Esophagus (tissue), 2 donors: ENCODE measurements around the gene TYSND1. TPM values are rescaled to one million over a fixed set of nuclear protein-coding genes. Genes with fewer than 3 reads are reported as not detected.

ENCODE experiments used
- H3K27ac ChIP-seq, 2 donors: one replicate each; pipeline ENCODE4 v1.5.1; 2013; ENCODE audit warnings: low read depth in 2 of 2, mild to moderate bottlenecking in 2 of 2, inconsistent platforms in 1 of 2, low read length in 1 of 2, moderate library complexity in 1 of 2
- H3K27me3 ChIP-seq, 2 donors: one replicate each; pipeline ENCODE4 v1.6.1; 2013; ENCODE audit warnings: low read length in 2 of 2, control low read depth in 1 of 2, mild to moderate bottlenecking in 1 of 2; ENCODE audit not compliant: insufficient read depth in 2 of 2, control insufficient read depth in 1 of 2
- H3K36me3 ChIP-seq, 2 donors: one replicate each; pipeline ENCODE4 v1.6.1; 2013; ENCODE audit warnings: low read length in 1 of 2; ENCODE audit not compliant: control insufficient read depth in 2 of 2, insufficient read depth in 2 of 2
- H3K4me1 ChIP-seq, 2 donors: one replicate each; pipeline ENCODE4 v1.6.1; 2013; ENCODE audit warnings: low read length in 1 of 2; ENCODE audit not compliant: control insufficient read depth in 2 of 2, insufficient read depth in 2 of 2
- H3K4me3 ChIP-seq, 2 donors: one replicate each; pipeline ENCODE4 v1.5.1; 2013; ENCODE audit warnings: low read length in 2 of 2, mild to moderate bottlenecking in 2 of 2, low read depth in 1 of 2, moderate library complexity in 1 of 2
- H3K9me3 ChIP-seq, 2 donors: one replicate each; pipeline ENCODE4 v1.6.1; 2013; ENCODE audit warnings: mild to moderate bottlenecking in 2 of 2, low read depth in 1 of 2, low read length in 1 of 2, moderate library complexity in 1 of 2; ENCODE audit not compliant: control insufficient read depth in 2 of 2, insufficient read depth in 1 of 2
- WGBS, 2 donors: extraction: QIAGEN DNeasy Blood & Tissue Kit; methylation state at CpG; one replicate each; pipeline ENCODE4 v1.1.7; 2013; 5-methylcytosine and 5-hydroxymethylcytosine counted together
- polyA plus RNA-seq, 2 donors: library from polyadenylated mRNA; stranded (reverse); fragments of 200-250 nt; gene quantifications; one replicate each; pipeline ENCODE4 v1.2.3, GENCODE V29; 2013
- donor health status: healthy with polysubstance abuse.
- donor health status: Bipolar disorder and iron deficiency.

TYSND1 gene
- polyA plus RNA-seq, 2 donors: 13.6 to 17.5 TPM

DNA sequence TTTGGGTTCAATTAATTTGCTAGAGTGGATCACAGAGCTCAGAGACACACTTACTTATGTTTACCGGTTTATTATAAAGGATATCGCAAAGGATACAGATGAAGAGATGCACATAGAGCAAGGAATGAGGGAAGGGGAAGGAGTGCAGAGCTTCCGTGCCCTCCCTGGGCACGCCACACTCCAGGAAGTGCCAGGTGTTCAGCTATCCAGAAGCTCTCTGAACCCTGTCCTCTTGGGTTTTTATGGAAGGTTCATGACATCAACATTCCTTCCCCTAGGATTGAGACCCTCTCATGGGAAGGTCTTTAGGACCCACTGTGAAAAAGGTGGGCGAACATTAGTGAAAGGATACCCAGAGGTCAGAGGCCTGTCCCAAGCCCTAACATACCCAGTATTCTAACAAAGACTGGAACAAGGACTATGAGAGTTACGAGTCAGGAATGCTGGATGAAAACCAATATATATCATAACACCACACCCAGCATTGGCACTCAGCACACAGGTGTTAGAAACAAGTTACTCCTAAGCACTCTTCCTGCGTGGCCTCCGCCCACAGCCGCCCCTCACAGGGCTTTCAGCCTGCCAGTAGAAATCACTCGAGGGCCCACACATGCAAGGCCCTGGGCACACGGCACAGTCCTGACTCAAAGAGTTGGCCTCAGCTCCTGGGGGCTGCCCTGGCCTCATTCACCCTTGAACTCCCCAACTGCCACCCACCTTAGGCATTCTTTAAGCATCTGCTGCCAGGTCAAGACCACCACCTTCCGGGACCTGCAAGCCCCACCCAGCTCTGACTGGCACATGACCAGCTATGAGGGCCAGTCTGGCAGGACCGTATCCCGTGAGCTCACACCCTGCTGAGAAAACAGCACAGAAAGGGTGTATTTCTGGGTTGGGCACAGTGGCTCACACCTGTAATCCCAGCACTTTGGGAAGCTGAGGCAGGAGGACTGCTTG is 8.3 kb downstream of the TYSND1 start:
- H3K9me3 ChIP-seq: no peaks in the 10 kb centered on the region
- peaks cover 3 to 5% of the 10 kb centered on the region in 2 donors for H3K4me1 ChIP-seq
- H3K36me3 ChIP-seq: peaks cover 5 to 6% of the 10 kb centered on the region in 2 donors
- no peak overlapping the region for H3K4me3 ChIP-seq
- WGBS, 2 donors: 62 to 63% methylated on average over 14 of the region's 14 CpGs
- H3K27ac ChIP-seq: peak overlapping the region; percentile 88 to 93
- no peaks in the 10 kb centered on the region for H3K27me3 ChIP-seq

GRCh38 chr10:70137135-70137534 is 9.4 kb downstream of the TYSND1 start:
- Histone ChIP-seq H3K36me3 (peaks cover 3 to 6% of the 10 kb centered on the region in 2 donors), H3K9me3 (no peaks in the 10 kb centered on the region), H3K4me1 (peaks cover 3 to 5% of the 10 kb centered on the region in 2 donors), H3K4me3 (no peak overlapping the region), H3K27ac (no peak overlapping the region), H3K27me3 (no peaks in the 10 kb centered on the region)
- WGBS, 2 donors: 85% methylated on average over 9 of the region's 9 CpGs

- Histone ChIP-seq H3K9me3 (no peaks in the 10 kb centered on the region), H3K36me3 (peaks cover 3 to 6% of the 10 kb centered on the region in 2 donors), H3K4me1 (peaks cover 8 to 11% of the 10 kb centered on the region in 2 donors), H3K27me3 (no peaks in the 10 kb centered on the region), H3K27ac (no peak overlapping the region), H3K4me3 (no peak overlapping the region)
- WGBS, 2 donors: 81 to 84% methylated on average over 7 of the region's 7 CpGs
Observed at GRCh38 chr10:70135684-70136083, 10.8 kb downstream of the TYSND1 start.

DNA sequence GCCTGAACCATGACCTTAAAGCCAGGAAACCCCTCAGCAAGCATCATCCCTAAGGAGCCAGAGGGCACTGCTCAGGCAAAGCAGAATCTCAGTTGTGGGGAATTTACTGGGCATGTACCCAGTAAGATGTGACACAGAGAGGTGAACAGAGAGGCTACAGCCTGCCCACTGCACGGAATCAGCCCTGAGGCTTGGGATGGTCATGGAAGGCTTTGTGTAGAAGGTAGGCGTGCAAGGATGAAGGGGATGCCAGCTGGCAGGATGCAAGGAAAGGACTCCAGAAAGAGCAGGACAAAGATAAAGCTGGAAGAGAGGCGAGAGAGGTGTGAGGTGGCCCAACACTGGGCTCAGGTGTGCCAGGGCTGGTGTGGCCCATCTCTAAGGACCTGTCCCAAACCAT is 11.5 kb downstream of the TYSND1 start:
- H3K27ac ChIP-seq: no peak overlapping the region
- WGBS, 2 donors: 60 to 68% methylated on average over 3 of the region's 3 CpGs

GRCh38 chr10:70132098-70133029 is 14.1 kb downstream of the TYSND1 start, which contains the start of gene AIFM2:
TSS of gene AIFM2 (minus strand) at chr10:70132825. CDS start at chr10:70124084, 8,741 bp downstream.
- Histone ChIP-seq H3K27me3 (no peaks in the 10 kb centered on the region), H3K36me3 (no peaks in the 10 kb centered on the region), H3K27ac (peak within 1 kb of the TSS; percentile 31 to 79), H3K4me1 (peaks cover 6% of the 10 kb centered on the region in 2 donors), H3K4me3 (peak within 1 kb of the TSS; percentile 53 to 72), H3K9me3 (no peaks in the 10 kb centered on the region)
- 4 to 6% methylated on average over 68 to 80 of the region's 80 CpGs for WGBS, 2 donors

More for the DNA sequence above, 11.5 kb downstream of the TYSND1 start:
- no peak overlapping the region for H3K4me3 ChIP-seq
- peaks cover 8 to 11% of the 10 kb centered on the region in 2 donors for H3K4me1 ChIP-seq
- peaks cover 3 to 6% of the 10 kb centered on the region in 2 donors for H3K36me3 ChIP-seq
- H3K9me3 ChIP-seq: no peaks in the 10 kb centered on the region
- H3K27me3 ChIP-seq: no peaks in the 10 kb centered on the region

DNA sequence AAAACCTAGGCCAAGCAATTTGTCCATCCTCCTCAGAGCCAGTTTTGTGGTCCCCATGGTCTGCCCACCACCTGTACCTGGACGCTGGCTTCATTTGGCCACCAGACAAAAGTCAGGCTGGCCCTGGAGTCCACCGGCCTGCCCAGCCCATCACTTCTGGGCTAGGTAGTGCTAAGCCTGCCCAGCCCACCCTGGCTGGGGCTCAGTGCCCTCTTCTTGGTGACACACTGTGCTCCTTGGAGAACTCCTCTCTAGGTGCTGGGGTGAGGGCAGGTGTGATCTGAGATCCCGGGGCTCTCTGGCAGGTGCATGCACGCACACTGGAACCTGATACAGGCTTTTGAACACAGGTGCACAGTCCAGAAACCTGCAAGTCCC is 15.0 kb downstream of the TYSND1 start:
- H3K9me3 ChIP-seq: no peaks in the 10 kb centered on the region
- peak overlapping the region; percentile 23 to 79 for H3K27ac ChIP-seq
- no peaks in the 10 kb centered on the region for H3K27me3 ChIP-seq
- H3K4me1 ChIP-seq: peaks cover 6% of the 10 kb centered on the region in 2 donors
- H3K36me3 ChIP-seq: no peaks in the 10 kb centered on the region
- 74 to 84% methylated on average over 4 of the region's 4 CpGs for WGBS, 2 donors
- H3K4me3 ChIP-seq: peak overlapping the region; percentile 19 to 72

DNA sequence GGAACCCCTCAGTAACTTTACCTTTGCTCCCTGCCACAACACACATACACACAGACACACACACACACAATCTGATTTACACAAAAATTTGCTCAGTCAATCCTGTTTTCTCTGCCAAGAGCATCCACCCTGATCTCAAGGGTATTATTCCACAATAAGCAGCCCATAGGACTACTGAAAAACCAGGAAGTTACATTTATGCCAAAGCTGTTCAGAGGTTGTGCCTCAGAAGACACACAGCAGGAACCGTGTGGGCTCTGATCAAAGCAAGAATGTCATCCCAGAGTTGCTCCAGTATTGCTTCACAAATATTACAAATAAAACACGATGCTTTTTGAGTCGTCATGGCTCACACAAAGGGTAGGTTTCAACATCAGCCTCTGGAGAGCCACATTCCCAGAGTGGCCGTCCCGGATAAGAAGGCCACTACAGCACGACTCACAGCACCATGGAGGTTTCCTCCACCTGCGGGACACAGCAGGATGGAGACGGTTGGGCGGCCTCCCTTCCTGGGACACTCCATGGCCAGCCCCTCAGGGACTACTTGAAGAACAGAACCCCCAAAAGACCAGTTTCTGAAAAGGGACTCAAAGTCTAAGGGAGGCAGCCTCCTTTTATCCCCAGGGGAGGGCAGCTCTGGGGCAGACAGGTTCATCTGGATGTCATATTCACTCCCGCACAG is 15.5 kb downstream of the TYSND1 start:
- Histone ChIP-seq H3K36me3 (no peaks in the 10 kb centered on the region), H3K27me3 (no peaks in the 10 kb centered on the region), H3K9me3 (no peaks in the 10 kb centered on the region), H3K27ac (peak overlapping the region; percentile 23 to 79), H3K4me1 (peaks cover 6% of the 10 kb centered on the region in 2 donors), H3K4me3 (peak overlapping the region; percentile 19 to 72)
- WGBS, 2 donors: 67 to 73% methylated on average over 10 of the region's 10 CpGs

- Histone ChIP-seq H3K9me3 (no peaks in the 10 kb centered on the region), H3K27ac (no peak overlapping the region), H3K4me3 (no peak overlapping the region), H3K4me1 (peaks cover 10 to 11% of the 10 kb centered on the region in 2 donors), H3K36me3 (peaks cover 0 to 3% of the 10 kb centered on the region in 2 donors), H3K27me3 (no peaks in the 10 kb centered on the region)
- 95 to 96% methylated on average over 15 of the region's 15 CpGs for WGBS, 2 donors
Observed at GRCh38 chr10:70126700-70127395, 19.7 kb downstream of the TYSND1 start.
